Activated naive CD4-positive, alpha-beta T cell treated with anti-CD3 and anti-CD28 coated beads, Interleukin-2, amount 10 ng/mL, durations not matched to agents 5 hours and 36 hours (primary cell): ENCODE results near the gene ZKSCAN2. TPM values are rescaled to one million over a fixed set of nuclear protein-coding genes. Genes with fewer than 3 reads are reported as not detected.

Experiments used
- total RNA-seq, 2 experiments: library from RNA; stranded (reverse); gene quantifications; one replicate each; pipeline ENCODE4 v1.2.3, GENCODE V29; 2021

The ZKSCAN2 gene
- 1 to 10 TPM; 4.9 to 5.2 TPM for total RNA-seq

GRCh38 chr16:25257470-25257955 is at the start of gene ZKSCAN2:
Gene ZKSCAN2 (minus strand): TSS chr16:25257845. CDS start chr16:25257127, 718 bp downstream.

Other genes starting within 250 kb of the ZKSCAN2 start
- gene ARHGAP17, start 242.5 kb downstream of the ZKSCAN2 start, total RNA-seq: 10 to 100 TPM; 71.7 to 72.6 TPM
- 10 to 100 TPM; 40.7 to 42.3 TPM for gene LCMT1, start 146.1 kb downstream of the ZKSCAN2 start, total RNA-seq
- gene AQP8, start 40.9 kb downstream of the ZKSCAN2 start, total RNA-seq: not detected